HG03432 (cell line): ENCODE data around the gene TLCD3B.

Experiments
- ATAC-seq: cut with Tn5 transposase; IDR thresholded peaks from one replicate; pipeline ENCODE4 v1.9.1; 2021; ENCODE audit warnings: mild to moderate bottlenecking, moderate library complexity; ENCODE audit not compliant: unreplicated experiment

TLCD3B gene, protein sequence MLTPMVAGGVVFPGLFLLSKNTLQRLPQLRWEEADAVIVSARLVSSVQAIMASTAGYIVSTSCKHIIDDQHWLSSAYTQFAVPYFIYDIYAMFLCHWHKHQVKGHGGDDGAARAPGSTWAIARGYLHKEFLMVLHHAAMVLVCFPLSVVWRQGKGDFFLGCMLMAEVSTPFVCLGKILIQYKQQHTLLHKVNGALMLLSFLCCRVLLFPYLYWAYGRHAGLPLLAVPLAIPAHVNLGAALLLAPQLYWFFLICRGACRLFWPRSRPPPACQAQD

DNA sequence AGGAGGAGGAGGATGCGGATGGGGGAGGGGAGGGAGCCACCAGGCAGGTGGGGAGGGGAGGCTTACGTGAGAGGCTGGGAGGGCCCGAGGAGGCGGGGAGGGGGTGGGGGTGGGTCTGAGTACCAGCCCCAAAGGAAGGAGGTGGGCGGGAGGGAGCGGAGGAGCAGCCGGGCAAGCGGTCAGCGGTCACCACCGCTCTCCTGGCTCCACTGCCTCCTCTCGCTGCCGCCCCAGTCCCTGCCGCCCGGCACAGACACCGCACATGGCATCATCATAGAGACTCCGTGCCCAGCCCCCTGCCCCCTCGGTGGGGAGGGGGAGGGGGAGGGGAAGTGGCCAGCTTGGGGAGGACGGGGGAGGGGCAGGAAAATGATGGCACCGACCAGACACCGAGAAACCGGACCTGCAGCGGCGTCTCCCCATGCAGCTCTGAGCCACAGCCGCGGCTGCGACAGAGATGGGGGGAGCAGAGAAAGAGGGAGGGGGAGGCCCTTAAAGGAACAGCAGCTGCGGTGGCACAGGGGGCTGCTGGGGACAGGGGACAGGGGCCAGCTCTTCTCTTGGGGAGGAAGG is at the start of gene TLCD3B:
Gene TLCD3B, minus strand, starts transcription at position 431 of the 573 bp plus-strand sequence. CDS start 744 bp downstream, outside the sequence.
- no peak for ATAC-seq

DNA sequence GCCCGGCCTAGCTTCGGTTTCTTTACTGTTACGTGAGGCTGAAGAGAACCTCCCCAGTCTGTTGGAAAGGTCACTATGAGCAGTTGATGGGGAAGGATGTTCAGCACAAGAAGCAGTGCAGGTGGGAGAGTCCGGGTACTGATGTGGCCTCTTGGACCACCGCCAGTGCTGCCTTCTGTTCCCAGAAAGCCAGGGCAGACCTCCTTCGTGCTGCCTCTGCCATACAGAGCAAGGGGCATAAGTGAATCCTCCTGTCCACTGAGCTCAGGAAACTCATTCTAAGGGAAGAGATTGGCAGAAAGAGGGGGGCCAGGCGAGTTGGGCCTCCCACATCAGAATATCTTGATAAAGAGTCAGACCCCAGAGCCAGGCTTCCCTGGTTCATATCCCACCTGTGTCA is 48.4 kb upstream of the TLCD3B start:
- ATAC-seq = no peak

DNA sequence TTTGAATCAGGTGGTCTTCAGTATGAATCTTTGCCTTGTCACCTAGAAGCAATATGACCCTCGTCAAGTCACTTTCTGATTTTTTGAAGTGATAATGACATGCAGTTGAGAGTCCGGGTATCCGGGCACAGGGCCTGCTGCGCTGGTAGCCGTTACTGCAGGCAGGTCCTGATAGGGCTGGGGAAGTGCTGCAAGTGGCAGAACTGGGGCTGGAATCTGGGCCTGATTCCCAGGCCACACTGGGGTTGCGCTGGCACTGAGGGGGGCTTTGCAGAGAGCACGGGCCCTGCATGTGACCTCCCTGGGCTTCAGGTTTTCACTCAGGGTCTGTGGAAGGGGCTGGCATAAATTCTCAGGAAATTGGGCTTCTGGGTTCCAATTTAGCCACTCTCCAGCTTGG is 47.7 kb upstream of the TLCD3B start:
- ATAC-seq = no peak

DNA sequence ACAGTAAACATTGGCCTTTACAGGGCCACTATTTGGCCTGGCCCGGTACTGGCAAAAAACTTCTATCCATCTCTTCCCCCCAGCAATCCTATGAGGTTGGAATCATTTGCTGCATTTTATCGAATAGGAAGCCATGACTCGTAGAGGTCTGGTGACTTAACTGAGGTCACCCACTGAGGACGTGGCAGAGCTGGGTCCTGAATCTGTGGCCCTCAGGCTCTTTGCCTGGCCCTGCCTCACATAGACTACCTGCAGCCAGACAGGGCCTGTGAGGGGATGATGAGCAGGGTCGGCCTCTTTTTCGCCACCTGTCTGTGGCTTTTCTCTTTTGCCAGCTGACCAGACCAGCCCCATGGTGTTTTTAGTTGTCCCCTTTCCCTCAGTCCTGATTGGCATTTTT is 46.6 kb upstream of the TLCD3B start:
- ATAC-seq = no peak

DNA sequence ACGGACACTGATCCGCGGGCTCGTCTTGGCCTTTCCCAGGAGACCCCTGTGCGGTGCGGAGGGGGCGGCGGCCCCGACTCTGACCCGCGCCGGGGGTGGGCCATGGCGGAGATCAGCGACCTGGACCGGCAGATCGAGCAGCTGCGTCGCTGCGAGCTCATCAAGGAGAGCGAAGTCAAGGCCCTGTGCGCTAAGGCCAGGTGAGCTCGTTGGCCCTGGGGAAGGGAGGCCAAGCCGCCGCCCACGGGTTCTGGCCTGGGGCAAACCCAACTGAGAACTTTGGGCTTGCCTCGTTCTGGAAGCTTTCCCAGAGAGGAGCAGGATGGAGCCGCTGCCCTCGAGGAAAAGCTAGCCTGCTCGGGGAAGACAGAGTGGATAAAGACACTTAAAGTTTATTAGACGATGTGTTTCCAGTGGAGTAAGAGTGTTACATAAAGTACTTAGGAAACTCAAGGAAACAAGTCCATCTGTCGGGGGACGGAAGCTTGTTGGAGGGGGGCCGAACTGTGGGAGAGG is 45.3 kb upstream of the TLCD3B start:
- ATAC-seq = peak; percentile 30

DNA sequence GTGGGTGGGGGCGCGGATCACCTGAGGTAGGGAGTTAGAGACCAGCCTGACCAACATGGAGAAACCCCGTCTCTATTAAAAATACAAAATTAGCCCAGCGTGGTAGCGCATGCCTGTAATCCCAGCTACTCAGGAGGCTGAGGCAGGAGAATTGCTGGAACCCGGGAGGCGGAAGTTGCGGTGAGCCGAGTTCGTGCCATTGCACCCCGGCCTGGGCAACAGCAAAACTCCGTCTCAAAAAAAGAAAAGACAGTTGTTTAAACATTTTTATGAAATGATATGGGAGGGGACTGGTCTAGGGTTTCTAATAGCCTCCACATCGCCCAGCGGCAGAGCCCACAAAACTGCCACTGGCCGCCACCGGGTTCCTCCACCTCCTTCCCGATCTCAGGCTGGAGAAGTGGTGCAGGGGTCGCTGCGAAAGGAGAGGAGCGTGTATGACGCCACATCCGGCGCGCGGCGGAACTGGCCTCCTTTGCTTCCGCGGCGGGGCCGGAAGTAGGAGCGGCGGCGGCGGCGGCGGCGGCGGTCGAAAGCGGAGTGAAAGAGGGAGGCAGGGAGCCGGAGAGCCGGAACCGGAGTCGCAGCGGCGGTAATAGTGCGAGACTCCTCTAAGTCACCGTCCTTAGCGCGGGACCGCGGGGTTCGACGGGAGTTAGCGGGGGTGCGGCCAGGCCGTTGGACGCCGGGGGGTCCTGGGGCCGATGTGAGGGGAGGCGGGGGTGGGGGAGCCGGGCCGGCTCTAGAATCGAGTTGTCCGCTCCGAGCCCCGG is 44.6 kb upstream of the TLCD3B start, which contains the start of gene PPP4C:
Gene PPP4C, plus strand, starts transcription at position 492 of the 773 bp plus-strand sequence. CDS start 384 bp downstream, outside the sequence.
- ATAC-seq = peak; percentile 76

DNA sequence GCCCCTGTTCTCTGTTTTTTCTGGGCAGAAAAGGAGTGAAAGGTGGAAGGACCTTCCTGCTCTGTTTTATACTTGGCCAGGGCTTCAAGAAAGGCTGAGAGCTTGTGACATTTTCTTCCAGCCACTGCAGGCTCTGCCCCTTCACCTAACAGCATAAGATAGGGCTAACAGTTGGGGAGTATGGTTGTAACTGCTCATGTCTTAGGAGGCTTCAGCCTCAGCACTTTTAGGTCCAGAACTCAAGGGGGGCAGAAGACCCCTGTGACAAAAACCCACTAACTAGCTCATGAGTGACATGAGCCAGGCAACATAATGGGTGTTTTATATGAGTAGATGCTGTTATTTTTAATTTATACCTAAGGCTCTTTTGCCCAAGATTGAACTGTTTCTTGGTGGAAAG is 39.4 kb upstream of the TLCD3B start:
- no peak for ATAC-seq

DNA sequence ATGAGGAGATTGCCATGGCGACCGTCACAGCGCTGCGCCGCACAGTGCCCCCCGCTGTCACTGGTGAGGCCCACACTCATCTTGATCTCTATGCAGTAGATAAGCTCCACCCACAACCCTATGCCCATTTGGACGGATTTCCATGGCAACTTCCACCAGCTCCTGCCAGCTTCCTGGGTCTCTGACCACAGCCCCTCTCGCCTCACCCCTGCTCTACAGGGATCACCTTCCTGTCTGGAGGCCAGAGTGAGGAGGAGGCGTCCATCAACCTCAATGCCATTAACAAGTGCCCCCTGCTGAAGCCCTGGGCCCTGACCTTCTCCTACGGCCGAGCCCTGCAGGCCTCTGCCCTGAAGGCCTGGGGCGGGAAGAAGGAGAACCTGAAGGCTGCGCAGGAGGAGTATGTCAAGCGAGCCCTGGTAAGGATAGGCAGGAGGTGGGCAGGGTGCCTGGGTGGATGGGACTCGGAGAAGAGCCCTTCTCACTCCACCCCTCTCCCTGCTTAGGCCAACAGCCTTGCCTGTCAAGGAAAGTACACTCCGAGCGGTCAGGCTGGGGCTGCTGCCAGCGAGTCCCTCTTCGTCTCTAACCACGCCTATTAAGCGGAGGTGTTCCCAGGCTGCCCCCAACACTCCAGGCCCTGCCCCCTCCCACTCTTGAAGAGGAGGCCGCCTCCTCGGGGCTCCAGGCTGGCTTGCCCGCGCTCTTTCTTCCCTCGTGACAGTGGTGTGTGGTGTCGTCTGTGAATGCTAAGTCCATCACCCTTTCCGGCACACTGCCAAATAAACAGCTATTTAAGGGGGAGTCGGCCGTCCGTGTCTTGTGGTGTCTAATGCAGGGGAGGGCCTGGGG is 38.8 kb upstream of the TLCD3B start:
- no peak for ATAC-seq

DNA sequence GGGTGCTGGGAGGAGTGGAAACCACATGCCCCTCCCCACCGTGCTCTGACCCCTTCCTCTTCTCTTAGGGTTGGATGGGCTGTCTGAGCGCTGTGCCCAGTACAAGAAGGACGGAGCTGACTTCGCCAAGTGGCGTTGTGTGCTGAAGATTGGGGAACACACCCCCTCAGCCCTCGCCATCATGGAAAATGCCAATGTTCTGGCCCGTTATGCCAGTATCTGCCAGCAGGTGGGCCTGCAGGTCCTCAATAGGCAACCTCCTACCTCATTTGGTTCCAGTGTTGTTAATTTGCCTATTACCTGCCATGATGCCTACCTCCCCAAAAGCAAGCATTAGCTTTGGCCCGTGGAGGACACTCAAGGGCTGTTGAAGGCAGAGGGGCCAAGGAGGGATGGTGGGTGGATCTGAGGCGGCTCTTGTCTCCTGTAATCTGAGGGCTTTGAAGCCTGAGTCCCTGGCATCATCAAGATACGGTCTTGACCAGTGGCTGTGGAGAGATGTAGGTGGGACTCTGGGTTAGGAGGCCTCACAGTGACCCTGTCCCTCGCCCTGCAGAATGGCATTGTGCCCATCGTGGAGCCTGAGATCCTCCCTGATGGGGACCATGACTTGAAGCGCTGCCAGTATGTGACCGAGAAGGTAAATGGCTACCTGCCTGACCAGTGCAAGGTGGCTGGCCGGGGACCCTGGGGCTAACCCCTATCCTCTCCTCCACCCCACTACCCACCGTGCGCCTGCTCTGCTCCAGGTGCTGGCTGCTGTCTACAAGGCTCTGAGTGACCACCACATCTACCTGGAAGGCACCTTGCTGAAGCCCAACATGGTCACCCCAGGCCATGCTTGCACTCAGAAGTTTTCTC is 37.9 kb upstream of the TLCD3B start:
- no peak for ATAC-seq

DNA sequence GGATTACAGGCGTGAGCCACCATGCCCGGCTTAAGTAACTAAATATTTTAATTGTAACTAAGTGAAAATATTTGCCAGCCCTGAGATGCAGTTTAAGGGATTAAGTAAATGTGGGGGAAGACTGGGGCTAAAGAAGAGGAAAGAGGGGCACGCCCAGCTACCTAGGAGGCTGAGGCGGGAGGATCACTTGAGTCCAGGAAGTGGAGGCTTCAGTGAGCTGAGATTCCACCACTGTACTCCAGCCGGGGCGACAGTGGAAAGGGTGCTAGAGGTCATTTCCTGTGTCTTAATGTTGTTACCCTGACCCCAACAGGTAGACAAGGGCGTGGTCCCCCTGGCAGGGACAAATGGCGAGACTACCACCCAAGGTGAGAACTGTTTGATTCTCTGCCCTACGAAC is 37.3 kb upstream of the TLCD3B start:
- ATAC-seq = no peak

DNA sequence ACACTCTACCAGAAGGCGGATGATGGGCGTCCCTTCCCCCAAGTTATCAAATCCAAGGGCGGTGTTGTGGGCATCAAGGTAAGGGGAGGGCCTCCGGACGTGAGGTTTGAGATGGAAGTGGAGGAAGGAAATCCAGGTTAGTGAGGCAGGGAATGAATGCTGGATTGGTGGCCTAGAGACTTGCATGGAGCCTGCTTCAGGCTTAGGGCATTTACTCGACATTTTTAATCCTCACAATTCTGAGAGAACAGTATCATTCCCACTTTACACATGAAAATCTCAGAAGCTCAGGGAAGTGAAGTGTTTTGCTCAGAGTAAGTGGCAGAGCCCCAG is 36.5 kb upstream of the TLCD3B start:
- no peak for ATAC-seq

DNA sequence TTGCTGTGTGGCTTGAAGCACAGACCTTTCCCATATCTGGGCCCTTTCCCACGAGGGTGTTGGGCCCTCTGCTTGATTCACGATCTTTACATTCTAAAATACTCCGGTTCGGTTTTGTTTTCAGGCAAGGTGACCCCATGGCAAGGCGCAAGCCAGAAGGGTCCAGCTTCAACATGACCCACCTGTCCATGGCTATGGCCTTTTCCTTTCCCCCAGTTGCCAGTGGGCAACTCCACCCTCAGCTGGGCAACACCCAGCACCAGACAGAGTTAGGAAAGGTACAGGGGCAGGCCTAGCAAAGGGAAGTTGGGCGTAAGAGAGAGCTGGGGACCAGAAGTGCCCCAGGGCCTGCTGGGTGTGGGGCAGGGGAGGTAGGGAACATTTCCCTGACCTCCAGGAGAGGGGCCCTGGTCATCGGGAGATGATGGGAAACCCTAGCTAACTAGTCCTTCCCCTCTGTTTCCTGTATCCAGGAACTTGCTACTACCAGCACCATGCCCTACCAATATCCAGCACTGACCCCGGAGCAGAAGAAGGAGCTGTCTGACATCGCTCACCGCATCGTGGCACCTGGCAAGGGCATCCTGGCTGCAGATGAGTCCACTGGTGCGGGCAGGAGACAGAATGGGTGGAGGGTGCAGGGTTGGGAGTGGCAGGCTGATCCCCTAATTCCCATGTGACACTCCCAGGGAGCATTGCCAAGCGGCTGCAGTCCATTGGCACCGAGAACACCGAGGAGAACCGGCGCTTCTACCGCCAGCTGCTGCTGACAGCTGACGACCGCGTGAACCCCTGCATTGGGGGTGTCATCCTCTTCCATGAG is 35.9 kb upstream of the TLCD3B start:
- no peak for ATAC-seq

DNA sequence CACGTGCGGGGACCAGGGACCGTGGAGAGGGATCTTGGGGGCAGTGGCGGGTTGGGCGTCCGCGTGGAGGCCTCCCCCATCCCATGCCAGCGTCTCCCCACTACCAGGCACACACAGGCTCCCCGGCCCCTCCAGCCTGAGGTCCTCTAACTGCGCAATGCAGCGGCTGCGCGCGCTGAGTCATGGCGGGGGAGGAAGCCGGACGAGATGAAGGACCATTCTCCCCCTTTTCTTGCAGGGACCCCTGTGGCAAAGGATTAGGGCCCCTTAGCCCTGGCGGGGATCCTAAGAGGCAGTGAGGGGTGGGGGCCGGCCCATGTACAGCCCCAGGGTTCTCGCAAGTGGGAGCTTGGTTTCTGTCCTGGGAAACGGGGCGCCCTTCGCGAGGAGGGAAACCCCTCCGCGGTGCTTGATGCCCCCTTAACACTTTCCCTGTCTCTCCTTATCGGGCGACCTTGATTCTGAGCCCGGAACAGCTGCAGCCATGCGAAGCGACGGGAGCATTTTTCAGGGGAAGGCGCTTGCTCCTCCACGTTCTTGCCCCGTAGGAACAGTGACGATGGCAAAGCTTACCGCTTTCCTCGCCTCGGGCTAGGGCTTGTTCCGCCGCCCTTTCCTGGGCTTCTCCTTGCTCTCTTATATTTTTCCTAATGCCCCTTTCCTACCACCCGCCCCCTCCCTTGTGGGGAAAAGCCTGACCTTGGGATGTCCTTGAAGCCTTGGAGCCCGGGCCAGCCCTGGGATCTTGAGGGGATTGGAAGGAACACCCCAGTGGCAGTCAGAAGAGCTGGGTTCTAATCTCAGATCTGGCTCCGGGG is 35.1 kb upstream of the TLCD3B start:
- ATAC-seq = peak; percentile 0

DNA sequence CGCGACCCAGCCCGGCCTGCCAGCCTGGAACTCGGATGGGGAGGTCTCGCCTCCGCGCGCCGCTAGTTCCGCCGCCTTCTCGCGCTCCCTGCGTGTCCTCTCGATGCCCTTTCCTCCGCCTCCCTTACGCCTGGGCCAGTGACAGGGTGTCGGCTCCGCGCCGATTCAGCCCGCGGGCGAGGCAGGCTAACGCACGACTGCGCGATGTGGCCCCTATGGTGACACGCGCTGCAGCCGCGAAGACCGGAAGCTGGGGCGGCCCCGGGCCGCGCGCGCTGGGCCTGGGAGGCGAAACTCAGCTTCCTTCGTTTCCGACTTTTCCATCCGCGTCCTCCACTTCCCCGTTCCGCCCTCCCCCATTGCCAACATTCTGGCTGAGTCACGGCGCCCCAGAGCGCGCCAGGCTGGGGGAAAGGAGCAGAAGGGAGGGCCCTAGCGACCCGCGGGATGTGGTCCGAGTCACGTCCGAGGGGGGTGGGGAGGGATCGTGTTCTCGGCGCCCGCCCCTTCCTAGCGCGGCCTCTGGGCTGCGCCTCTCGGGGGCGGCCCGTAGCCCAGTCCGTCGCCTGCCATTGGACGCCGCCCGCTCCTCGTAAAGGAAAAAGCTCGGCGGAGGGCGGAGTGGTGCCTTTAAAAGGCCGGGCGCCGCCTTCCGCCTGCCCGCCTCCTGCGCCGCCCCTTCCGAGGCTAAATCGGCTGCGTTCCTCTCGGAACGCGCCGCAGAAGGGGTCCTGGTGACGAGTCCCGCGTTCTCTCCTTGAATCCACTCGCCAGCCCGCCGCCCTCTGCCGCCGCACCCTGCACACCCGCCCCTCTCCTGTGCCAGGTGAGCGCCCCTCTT is 34.3 kb upstream of the TLCD3B start, which contains the start of gene ALDOA:
Gene ALDOA, plus strand, starts transcription at position 659 of the 841 bp plus-strand sequence. CDS start 1,138 bp downstream, outside the sequence.
- ATAC-seq = peak; percentile 78

DNA sequence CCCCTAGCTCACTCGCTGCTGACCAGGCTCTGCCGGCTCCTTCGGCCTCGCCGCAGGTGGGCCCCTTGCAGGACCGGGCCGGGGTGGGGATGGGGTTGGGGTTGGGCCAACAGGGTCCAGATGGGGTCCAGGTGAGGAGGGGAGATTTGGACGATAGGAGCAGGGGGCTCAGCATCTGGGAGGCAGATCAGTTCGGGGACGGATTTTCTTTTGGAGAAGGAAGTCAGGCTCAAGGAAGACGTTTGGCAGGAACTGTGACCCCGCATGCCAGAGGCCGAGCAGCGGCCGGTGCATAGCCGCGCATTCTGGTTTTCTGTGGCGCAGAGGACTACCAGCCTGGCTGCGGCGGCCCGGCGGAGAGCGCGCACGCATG is 33.6 kb upstream of the TLCD3B start:
- peak; percentile 0 for ATAC-seq

DNA sequence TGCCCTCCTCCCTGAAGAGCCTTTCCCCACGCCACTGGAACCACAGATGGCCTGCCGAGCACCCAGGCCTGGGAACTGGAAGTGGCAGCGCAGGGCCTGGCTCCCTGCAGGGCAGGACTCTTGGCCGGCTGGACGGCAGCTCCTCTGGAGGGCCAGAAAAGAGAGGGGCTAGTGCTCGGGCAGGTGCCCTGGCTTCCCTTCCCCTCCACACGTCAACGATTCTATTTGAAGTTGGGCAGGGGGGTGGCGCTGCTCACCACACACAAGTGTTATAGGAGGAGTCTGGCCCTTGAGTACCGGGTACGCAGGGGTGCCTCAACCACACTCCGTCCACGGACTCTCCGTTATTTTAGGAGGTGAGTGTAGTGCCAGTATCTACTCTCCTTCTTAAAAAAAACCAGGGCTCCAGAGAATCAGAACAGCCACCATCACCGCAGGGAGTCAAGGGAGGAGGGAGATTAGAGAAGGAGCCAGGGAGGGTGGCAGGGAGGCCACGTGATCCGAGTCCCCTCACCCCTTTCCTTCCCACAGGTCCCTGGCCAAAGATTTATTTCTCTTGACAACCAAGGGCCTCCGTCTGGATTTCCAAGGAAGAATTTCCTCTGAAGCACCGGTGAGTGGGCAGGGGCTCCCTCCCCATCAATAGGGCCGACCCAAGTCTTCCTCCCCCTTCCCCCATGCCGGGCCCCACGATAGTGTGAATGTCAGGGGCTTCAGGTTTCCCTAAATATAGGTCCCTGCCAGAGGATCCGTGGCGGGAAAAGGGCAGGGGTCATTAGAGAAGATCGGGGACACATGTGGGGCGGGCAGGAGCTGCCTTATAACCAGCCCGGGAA is 33.0 kb upstream of the TLCD3B start:
- peak; percentile 26 for ATAC-seq
